K562 (cell line): ENCODE measurements around the gene LDLRAD3. TPM values are rescaled to one million over a fixed set of nuclear protein-coding genes. Genes with fewer than 3 reads are reported as not detected.
A peak's percentile ranks its signal among the peaks of the same experiment; 100 is the strongest.

Experiments
- ATAC-seq: fragments of 200-7000 bp; cut with Tn5 transposase; 3 replicates; pipeline ENCODE4 v1.9.1; 2020; ENCODE audit warnings: moderate library complexity
- BruUV-seq: library from RNA; stranded (reverse); fragments of 400-500 nt; replicated peaks from 2 replicates; lab custom pipeline; 2021; lab: Mats Ljungman, UMichigan
- CTCF ChIA-PET: fragments of 300-600 bp; formaldehyde crosslinking; extraction: SDS; loops from one replicate; lab custom pipeline; 2021; ENCODE audit warnings: low intra/inter-chr PET ratio; lab: Yijun Ruan, JAX
- POLR2A ChIA-PET: fragments of 300-600, 350-650 bp; sonication (Branson Sonifier 250); formaldehyde crosslinking; extraction: SDS; loops from one replicate; lab custom pipeline; 2021; ENCODE audit warnings: antibody characterized with exemption, inconsistent platforms; lab: Yijun Ruan, JAX
- DNase-seq, 4 experiments: peaks; one replicate each; pipeline versions ENCODE4 v3.0.0 to v3.0.0-alpha.2; 2011 to 2018; ENCODE audit warnings: low spot score in 3 of 4, mixed read lengths in 3 of 4; ENCODE audit errors: extremely low read depth in 1 of 4
- FAIRE-seq: peaks from 2 replicates; lab custom pipeline; 2011; peaks lifted over from hg19 to GRCh38; lab: Jason Lieb, UNC
- H2AFZ ChIP-seq: 2 replicates; pipeline ENCODE4 v1.6.0; 2011; ENCODE audit warnings: low read depth, low read length, control low read depth, inconsistent platforms
- H3K27ac ChIP-seq: fragments of 200-600 bp; 3 replicates; pipeline ENCODE4 v1.8.0; 2011; ENCODE audit warnings: low read depth, mild to moderate bottlenecking, control low read depth, inconsistent platforms, low read length, moderate library complexity, mixed read lengths; ENCODE audit errors: extremely low read depth
- H3K27me3 ChIP-seq, 2 experiments: fragments of 300-600 bp in 1 of 2; 2 replicates in 1 of 2; 3 replicates in 1 of 2; pipeline versions ENCODE4 v1.6.0 to v1.8.0; 2011; ENCODE audit warnings: inconsistent platforms in 2 of 2, low read length in 2 of 2, mild to moderate bottlenecking in 1 of 2, mixed read lengths in 1 of 2, moderate library complexity in 1 of 2; ENCODE audit not compliant: control insufficient read depth in 2 of 2, insufficient read depth in 2 of 2
- H3K36me3 ChIP-seq: fragments of 300-600 bp; 3 replicates; pipeline ENCODE4 v1.8.0; 2011; ENCODE audit warnings: mild to moderate bottlenecking, low read length, inconsistent platforms; ENCODE audit not compliant: control insufficient read depth, insufficient read depth
- H3K4me1 ChIP-seq, 2 experiments: fragments of 200-600 bp in 1 of 2; replicated peaks in 1 of 2; 2 replicates in 1 of 2; 3 replicates in 1 of 2; pipeline versions ENCODE4 v1.5.1 to v1.8.0; 2011; ENCODE audit warnings: inconsistent platforms in 2 of 2, low read length in 2 of 2, mild to moderate bottlenecking in 1 of 2, mixed read lengths in 1 of 2, moderate library complexity in 1 of 2; ENCODE audit not compliant: control insufficient read depth in 2 of 2, insufficient read depth in 2 of 2
- H3K4me2 ChIP-seq: 2 replicates; pipeline ENCODE4 v1.6.1; 2011; ENCODE audit warnings: low read length, control low read depth, inconsistent platforms, mixed read lengths; ENCODE audit not compliant: insufficient read depth
- H3K4me3 ChIP-seq: fragments of 200-600 bp; sonication (generic), shearing (Covaris generic); 2 replicates; pipeline ENCODE4 v1.5.1; 2016; ENCODE audit warnings: control low read depth, inconsistent platforms
- H3K79me2 ChIP-seq: fragments of 200-600 bp; 3 replicates; pipeline ENCODE4 v1.8.0; 2011; ENCODE audit warnings: low read length, inconsistent platforms; ENCODE audit not compliant: control insufficient read depth, insufficient read depth
- H3K9ac ChIP-seq, 2 experiments: 2 replicates each; pipeline versions ENCODE4 v1.6.0 to v1.6.1; 2011; ENCODE audit warnings: low read depth in 2 of 2, low read length in 2 of 2, control low read depth in 1 of 2, inconsistent platforms in 1 of 2, mild to moderate bottlenecking in 1 of 2, mixed read lengths in 1 of 2; ENCODE audit not compliant: insufficient read depth in 1 of 2
- H3K9me1 ChIP-seq: one replicate; pipeline ENCODE4 v1.6.0; 2011; ENCODE audit warnings: inconsistent platforms, mild to moderate bottlenecking, low read length, moderate library complexity; ENCODE audit not compliant: control insufficient read depth, insufficient read depth
- H3K9me3 ChIP-seq: replicated peaks from 2 replicates; pipeline ENCODE4 v1.5.1; 2011; ENCODE audit warnings: low read depth, low read length, inconsistent platforms; ENCODE audit not compliant: control insufficient read depth, insufficient read depth
- H4K20me1 ChIP-seq: replicated peaks from 2 replicates; pipeline ENCODE4 v1.6.1; 2011; ENCODE audit warnings: low read length, inconsistent platforms, mixed read lengths; ENCODE audit not compliant: control insufficient read depth, insufficient read depth
- ARID1B ChIP-seq: fragments of 450-650 bp; IDR thresholded peaks from 2 replicates; pipeline ENCODE4 v1.6.1; 2016; ENCODE audit warnings: antibody characterized with exemption, mild to moderate bottlenecking, inconsistent platforms
- CBFA2T2 ChIP-seq: fragments of 450-650 bp; conservative IDR thresholded peaks from 2 replicates; pipeline ENCODE4 v1.6.1; 2017; ENCODE audit warnings: mild to moderate bottlenecking
- CBFA2T3 ChIP-seq: fragments of 450-650 bp; IDR thresholded peaks from 2 replicates; pipeline ENCODE4 v1.6.1; 2017
- KAT7 ChIP-seq: sonication (generic); formaldehyde crosslinking; IDR thresholded peaks from 2 replicates; pipeline ENCODE4 v1.8.0; 2022; ENCODE audit warnings: missing genetic modification reagents, mild to moderate bottlenecking, borderline replicate concordance
- MCM7 ChIP-seq, 2 experiments: fragments of 450-650 bp; IDR thresholded peaks; 2 replicates each; pipeline ENCODE4 v1.6.1; 2016 to 2018
- PHF8 ChIP-seq: fragments of 200-600 bp; sonication (generic); IDR thresholded peaks from 2 replicates; pipeline ENCODE4 v1.6.1; 2012; ENCODE audit warnings: mixed run types, mild to moderate bottlenecking, inconsistent platforms, low read length, moderate library complexity, borderline replicate concordance
- PTTG1 ChIP-seq: fragments of 450-650 bp; IDR thresholded peaks from 2 replicates; pipeline ENCODE4 v1.6.1; 2016; ENCODE audit warnings: low read depth, mild to moderate bottlenecking, missing genetic modification characterization, missing compliant biosample characterization
- TAL1 ChIP-seq: fragments of 450-650 bp; IDR thresholded peaks from 2 replicates; pipeline ENCODE4 v1.6.1; 2016; ENCODE audit warnings: mild to moderate bottlenecking
- TCF3 ChIP-seq: sonication (generic); formaldehyde crosslinking; IDR thresholded peaks from 2 replicates; pipeline ENCODE4 v1.4.0; 2020; ENCODE audit warnings: mild to moderate bottlenecking, missing genetic modification reagents
- ZKSCAN3 ChIP-seq: fragments of 250-450 bp; sonication (Bioruptor Pico); IDR thresholded peaks from 2 replicates; pipeline ENCODE4 v1.4.0; 2020
- WGBS: fragments of 100-300 bp; shearing (Covaris generic); methylation state at CpG from one replicate; pipeline ENCODE4 v1.1.6; 2016; ENCODE audit warnings: low coverage, mixed read lengths; ENCODE audit not compliant: insufficient coverage; ENCODE audit errors: missing lambda C conversion rate; 5-methylcytosine and 5-hydroxymethylcytosine counted together
- in situ Hi-C: fragments of 300-500 bp; cut with MboI; formaldehyde crosslinking; loops from 4 replicates; pipeline ENCODE4 v1.15.0; 2018; ENCODE audit warnings: inconsistent platforms, mixed read lengths
- intact Hi-C: fragments of 100-400 bp; cut with micrococcal nuclease; formaldehyde crosslinking; loops from 2 replicates; pipeline ENCODE4 v1.14.2; 2022
- polyA plus RNA-seq, 8 experiments: library from polyadenylated mRNA; depleted of rRNA in 4 of 8; stranded (reverse) in 5 of 8; unstranded in 3 of 8; fragments of >200 nt; fragmentation: Nextera tagmentation in 2 of 8; fragmentation: Illumina TruSeq in 1 of 8; extraction: Ambion mirVana in 2 of 8; extraction: Trizol in 1 of 8; gene quantifications; 2 replicates each; pipeline versions ENCODE4 v1.2.1 to v1.2.3, GENCODE V29; 2011 to 2014; ENCODE audit warnings: inconsistent platforms in 1 of 8, missing spikeins in 1 of 8
- total RNA-seq, 7 experiments: library from RNA; depleted of rRNA in 6 of 7; stranded (reverse); fragments of >200 nt in 6 of 7; fragmentation: Illumina TruSeq in 2 of 7; extraction: Trizol in 2 of 7; gene quantifications; 2 replicates each; pipeline versions ENCODE4 v1.2.1 to v1.2.3, GENCODE V29; 2011 to 2021; ENCODE audit warnings: low replicate concordance in 1 of 7

LDLRAD3 gene
- total and polyA plus RNA-seq, 9 of the 15 experiments (the other 6 are each of a cell fraction or from before 2014, with no cell fraction given): 0.73 to 7.2 (median 3.5) TPM

- no TSS peak for BruUV-seq
- Histone ChIP-seq H4K20me1 (no peaks in the 10 kb centered on the region), H3K79me2 (no peaks in the 10 kb centered on the region), H3K4me1 (no peaks in the 10 kb centered on the region; a peak in 1 of 5 replicates), H3K4me3 (no peak overlapping the region), H3K9me3 (peaks cover 9% of the 10 kb centered on the region), H3K9me1 (no peaks in the 10 kb centered on the region), H2AFZ (no peak overlapping the region), H3K27ac (no peak overlapping the region), H3K9ac (no peak overlapping the region), H3K36me3 (no peaks in the 10 kb centered on the region), H3K27me3 (no peaks in the 10 kb centered on the region), H3K4me2 (no peak overlapping the region)
- POLR2A ChIA-PET: no interaction called here
- FAIRE-seq (peak; percentile 23), ATAC-seq (peak; percentile 49; the same call in 2 of the 3 replicates), DNase-seq (peak in 1 of 4 experiments; percentile 29)
- 15% methylated on average over 2 of the region's 2 CpGs for WGBS
- CTCF ChIA-PET: no interaction called here
- intact Hi-C loops: no loop called here
- TF ChIP-seq CBFA2T3: peak; percentile 46; the same call in 1 of the 2 replicates
- peak; percentile 43; the same call in 1 of the 2 replicates for TF ChIP-seq ARID1B
- TF ChIP-seq PTTG1: no peak
- TF ChIP-seq CBFA2T2: 0 out of 2 replicates have a peak, but pooled peaks have one; percentile 7
- no peak for TF ChIP-seq ZKSCAN3 (CRISPR knock-in tag)
- TF ChIP-seq KAT7: no peak
- TF ChIP-seq PHF8: no peak
- TF ChIP-seq MCM7 (IDR thresholded peaks at IDR 0.05): no peak
- peak; percentile 69 for TF ChIP-seq TCF3 (CRISPR knock-in tag)
- TF ChIP-seq TAL1: peak; percentile 19; the same call in 1 of the 2 replicates
- in situ Hi-C loops: no loop called here
Observed at GRCh38 chr11:36065436-36065835, 121.6 kb downstream of the LDLRAD3 start.
